Thyroid gland (tissue), 4 donors: ENCODE results near the gene MEGF6. TPM values are rescaled to one million over a fixed set of nuclear protein-coding genes. Genes with fewer than 3 reads are reported as not detected.

Experiments used
- DNase-seq, 2 donors: peaks; one replicate each; pipeline ENCODE4 v3.0.0-alpha.2; 2019
- H3K27ac ChIP-seq, 3 donors: fragments of 200-600 bp; sonication (generic); 1 replicate in 2 of 3; 2 replicates in 1 of 3; pipeline ENCODE4 v1.5.1; 2016 to 2019; ENCODE audit warnings: mild to moderate bottlenecking in 1 of 3, moderate library complexity in 1 of 3
- H3K27me3 ChIP-seq: fragments of 200-600 bp; sonication (generic); one replicate; pipeline ENCODE4 v1.5.1; 2019
- H3K36me3 ChIP-seq, 2 donors: fragments of 200-600 bp; sonication (generic); one replicate each; pipeline ENCODE4 v1.5.1; 2016 to 2019
- H3K4me1 ChIP-seq, 2 donors: fragments of 200-600 bp; sonication (generic); one replicate each; pipeline ENCODE4 v1.5.1; 2017 to 2019
- H3K4me3 ChIP-seq, 3 donors: fragments of 200-600 bp; sonication (generic); replicated peaks in 1 of 3; 1 replicate in 2 of 3; 2 replicates in 1 of 3; pipeline ENCODE4 v1.5.1; 2016; ENCODE audit warnings: mild to moderate bottlenecking in 1 of 3
- H3K9me3 ChIP-seq: fragments of 200-600 bp; sonication (generic); one replicate; pipeline ENCODE4 v1.5.1; 2017
- CTCF ChIP-seq, 6 experiments: fragments of 200-600 bp in 3 of 6; fragments of 450-650 bp in 3 of 6; sonication (generic) in 3 of 6; IDR thresholded peaks; one replicate each; pipeline ENCODE4 v1.5.1; 2016 to 2019; ENCODE audit warnings: antibody characterized with exemption in 6 of 6, mild to moderate bottlenecking in 2 of 6, inconsistent platforms in 1 of 6, moderate library complexity in 1 of 6
- POLR2A ChIP-seq, 2 donors: fragments of 450-650 bp; IDR thresholded peaks; one replicate each; pipeline ENCODE4 v1.6.1; 2017; ENCODE audit warnings: antibody characterized with exemption in 2 of 2, mild to moderate bottlenecking in 2 of 2, moderate library complexity in 1 of 2
- WGBS, 2 donors: methylation state at CpG; one replicate each; pipeline ENCODE4 v1.1.5; 2017; 5-methylcytosine and 5-hydroxymethylcytosine counted together
- intact Hi-C: fragments of 100-400 bp; cut with DNase I; formaldehyde crosslinking; loops from one replicate; pipeline ENCODE4 v1.15.1; 2023
- total RNA-seq, 4 donors: library from RNA; depleted of rRNA; stranded (reverse); fragments of >200 nt; gene quantifications; one replicate each; pipeline ENCODE4 v1.2.3, GENCODE V29; 2016

Gene MEGF6
- total RNA-seq, 4 donors from 2014 or later, result 9.4 to 25.8 (median 21.8) TPM

- H3K9me3 ChIP-seq, result no peaks in the 10 kb centered on the region
- intact Hi-C loops, result no loop called here
- 92% methylated on average over 11 to 14 of the region's 15 CpGs for WGBS, 2 donors
- TF ChIP-seq POLR2A (IDR thresholded peaks at IDR 0.05) (no peak), CTCF (IDR thresholded peaks at IDR 0.05) (no peak)
- no peaks in the 10 kb centered on the region for H3K4me1 ChIP-seq
- H3K36me3 ChIP-seq, result no peaks in the 10 kb centered on the region
- H3K27me3 ChIP-seq, result no peaks in the 10 kb centered on the region
- DNase-seq, result no peak
- H3K27ac ChIP-seq, result no peak overlapping the region
- no peak overlapping the region for H3K4me3 ChIP-seq
These were observed 94.8 kb downstream of the MEGF6 start for GRCh38 chr1:3516481-3516869.

- H3K36me3 ChIP-seq, result no peaks in the 10 kb centered on the region
- H3K4me3 ChIP-seq, result no peak overlapping the region
- no peak overlapping the region for H3K27ac ChIP-seq
- no peaks in the 10 kb centered on the region for H3K27me3 ChIP-seq
- 70 to 90% methylated on average over 13 to 18 of the region's 19 CpGs for WGBS, 2 donors
- DNase-seq, result no peak
- H3K4me1 ChIP-seq, result no peaks in the 10 kb centered on the region
- no peaks in the 10 kb centered on the region for H3K9me3 ChIP-seq
- intact Hi-C loops, result no loop called here
- TF ChIP-seq CTCF (IDR thresholded peaks at IDR 0.05), result no peak
- no peak for TF ChIP-seq POLR2A (IDR thresholded peaks at IDR 0.05)
These were observed 95.4 kb downstream of the MEGF6 start for GRCh38 chr1:3515774-3516480.

GRCh38 chr1:3515272-3515671 is 96.0 kb downstream of the MEGF6 start:
- 93 to 94% methylated on average over 10 to 12 of the region's 12 CpGs for WGBS, 2 donors
- no peaks in the 10 kb centered on the region for H3K27me3 ChIP-seq
- no peaks in the 10 kb centered on the region for H3K4me1 ChIP-seq
- no peak overlapping the region for H3K27ac ChIP-seq
- no peaks in the 10 kb centered on the region for H3K36me3 ChIP-seq
- TF ChIP-seq POLR2A (IDR thresholded peaks at IDR 0.05) (no peak), CTCF (IDR thresholded peaks at IDR 0.05) (no peak)
- no peaks in the 10 kb centered on the region for H3K9me3 ChIP-seq
- intact Hi-C loops, result no loop called here
- no peak for DNase-seq
- no peak overlapping the region for H3K4me3 ChIP-seq

- TF ChIP-seq POLR2A (IDR thresholded peaks at IDR 0.05), result no peak
- no peak for TF ChIP-seq CTCF (IDR thresholded peaks at IDR 0.05)
- intact Hi-C loops, result no loop called here
- H3K27ac ChIP-seq, result no peak overlapping the region
- no peaks in the 10 kb centered on the region for H3K9me3 ChIP-seq
- no peaks in the 10 kb centered on the region for H3K27me3 ChIP-seq
- no peaks in the 10 kb centered on the region for H3K4me1 ChIP-seq
- H3K36me3 ChIP-seq, result no peaks in the 10 kb centered on the region
- no peak overlapping the region for H3K4me3 ChIP-seq
- 89 to 96% methylated on average over 5 to 12 of the region's 17 CpGs for WGBS, 2 donors
- no peak for DNase-seq
These were observed 96.9 kb downstream of the MEGF6 start for GRCh38 chr1:3514404-3514803.

GRCh38 chr1:3511856-3512255 is 99.5 kb downstream of the MEGF6 start:
- no peak for DNase-seq
- Histone ChIP-seq H3K27ac (no peak overlapping the region), H3K4me3 (no peak overlapping the region), H3K36me3 (no peaks in the 10 kb centered on the region), H3K27me3 (no peaks in the 10 kb centered on the region), H3K4me1 (no peaks in the 10 kb centered on the region), H3K9me3 (no peaks in the 10 kb centered on the region)
- intact Hi-C loops, result no loop called here
- 93 to 100% methylated on average over 5 of the region's 15 CpGs for WGBS, 2 donors
- TF ChIP-seq POLR2A (IDR thresholded peaks at IDR 0.05) (no peak), CTCF (IDR thresholded peaks at IDR 0.05) (no peak)
